ENCODE results near the gene LZTR1.

DNA sequence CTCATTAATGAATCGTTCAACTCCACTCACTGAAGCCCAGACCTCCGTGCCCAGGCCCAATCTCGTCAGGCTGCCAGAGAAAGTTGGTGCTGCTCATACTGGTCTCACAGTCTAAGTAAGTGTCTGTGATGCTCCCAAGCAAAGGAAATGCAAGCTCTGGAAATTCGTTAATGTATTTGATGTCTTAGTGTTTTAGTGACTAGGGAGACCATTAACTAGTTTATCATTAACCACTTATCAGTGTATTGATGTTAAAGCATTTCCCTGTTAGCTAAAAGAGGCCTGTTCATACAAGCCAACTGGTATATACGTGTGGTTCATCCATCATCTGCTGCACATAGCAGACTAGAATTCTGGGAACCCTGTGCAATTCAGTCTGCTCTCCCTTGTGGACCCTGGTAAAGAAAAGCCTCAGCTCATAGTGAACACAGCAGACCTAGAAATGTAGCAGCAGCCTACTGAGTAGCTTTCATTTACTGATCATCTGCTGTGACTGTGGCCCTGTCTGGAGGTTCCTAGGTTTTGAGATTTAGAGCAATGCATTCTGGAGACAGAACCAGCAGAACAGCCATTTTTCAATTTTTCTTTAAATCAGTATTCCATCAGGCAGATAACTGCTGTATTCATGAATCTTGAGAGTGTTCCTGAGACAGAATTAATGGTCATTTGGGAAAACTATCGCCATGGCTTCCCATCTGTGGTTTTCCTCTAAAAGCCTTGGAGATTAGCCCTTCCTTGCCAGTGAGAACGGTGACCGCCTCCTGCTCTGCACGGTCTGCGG is 30.8 kb upstream of the LZTR1 start:
- no peak for TF ChIP-seq EZH2 (IDR thresholded peaks at IDR 0.05; ENCODE audit: low read depth, unreplicated experiment)
- no peak for TF ChIP-seq CTCF (conservative IDR thresholded peaks at IDR 0.05; ENCODE audit: low read depth in 2 of 2)
- no peak for TF ChIP-seq POLR2AphosphoS5 (IDR thresholded peaks at IDR 0.05; ENCODE audit: low read depth)
- TF ChIP-seq CREB1 (CRISPR knock-in tag; IDR thresholded peaks at IDR 0.05; ENCODE audit: low read depth) = no peak
- no peak for TF ChIP-seq ZNF331 (CRISPR knock-in tag; IDR thresholded peaks at IDR 0.05; ENCODE audit: low read depth)
- TF ChIP-seq NANOG (IDR thresholded peaks at IDR 0.05; ENCODE audit: borderline replicate concordance) = no peak
- TF ChIP-seq EZH2phosphoT487 (IDR thresholded peaks at IDR 0.05; ENCODE audit: unreplicated experiment) = no peak
- TF ChIP-seq, protein P1, sequence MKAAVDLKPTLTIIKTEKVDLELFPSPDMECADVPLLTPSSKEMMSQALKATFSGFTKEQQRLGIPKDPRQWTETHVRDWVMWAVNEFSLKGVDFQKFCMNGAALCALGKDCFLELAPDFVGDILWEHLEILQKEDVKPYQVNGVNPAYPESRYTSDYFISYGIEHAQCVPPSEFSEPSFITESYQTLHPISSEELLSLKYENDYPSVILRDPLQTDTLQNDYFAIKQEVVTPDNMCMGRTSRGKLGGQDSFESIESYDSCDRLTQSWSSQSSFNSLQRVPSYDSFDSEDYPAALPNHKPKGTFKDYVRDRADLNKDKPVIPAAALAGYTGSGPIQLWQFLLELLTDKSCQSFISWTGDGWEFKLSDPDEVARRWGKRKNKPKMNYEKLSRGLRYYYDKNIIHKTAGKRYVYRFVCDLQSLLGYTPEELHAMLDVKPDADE (IDR thresholded peaks at IDR 0.05) = no peak
